ENCODE measurements around the gene ENTPD5.

GRCh38 chr14:73936548-73936947, 82.5 kb downstream of the ENTPD5 start:
- TF ChIP-seq POLR2A (IDR thresholded peaks at IDR 0.05) (no peak), POLR2AphosphoS5 (IDR thresholded peaks at IDR 0.05) (no peak), EP300 (IDR thresholded peaks at IDR 0.05) (no peak)
- TF ChIP-seq, protein P1, sequence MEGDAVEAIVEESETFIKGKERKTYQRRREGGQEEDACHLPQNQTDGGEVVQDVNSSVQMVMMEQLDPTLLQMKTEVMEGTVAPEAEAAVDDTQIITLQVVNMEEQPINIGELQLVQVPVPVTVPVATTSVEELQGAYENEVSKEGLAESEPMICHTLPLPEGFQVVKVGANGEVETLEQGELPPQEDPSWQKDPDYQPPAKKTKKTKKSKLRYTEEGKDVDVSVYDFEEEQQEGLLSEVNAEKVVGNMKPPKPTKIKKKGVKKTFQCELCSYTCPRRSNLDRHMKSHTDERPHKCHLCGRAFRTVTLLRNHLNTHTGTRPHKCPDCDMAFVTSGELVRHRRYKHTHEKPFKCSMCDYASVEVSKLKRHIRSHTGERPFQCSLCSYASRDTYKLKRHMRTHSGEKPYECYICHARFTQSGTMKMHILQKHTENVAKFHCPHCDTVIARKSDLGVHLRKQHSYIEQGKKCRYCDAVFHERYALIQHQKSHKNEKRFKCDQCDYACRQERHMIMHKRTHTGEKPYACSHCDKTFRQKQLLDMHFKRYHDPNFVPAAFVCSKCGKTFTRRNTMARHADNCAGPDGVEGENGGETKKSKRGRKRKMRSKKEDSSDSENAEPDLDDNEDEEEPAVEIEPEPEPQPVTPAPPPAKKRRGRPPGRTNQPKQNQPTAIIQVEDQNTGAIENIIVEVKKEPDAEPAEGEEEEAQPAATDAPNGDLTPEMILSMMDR (IDR thresholded peaks at IDR 0.05) = no peak

All from stomach (tissue), 4 donors.